Mesodermal cell (in vitro differentiated cells): ENCODE measurements around the gene TRIM50. TPM values are rescaled to one million over a fixed set of nuclear protein-coding genes. Genes with fewer than 3 reads are reported as not detected.
"Not testable (repeated sequence)": the region's sequence is repeated elsewhere in the genome, so short reads cannot be mapped to it uniquely, and the experiment has no call there.

Experiments used
- H3K27ac ChIP-seq: 2 replicates; pipeline ENCODE4 v1.7.0; 2013; ENCODE audit warnings: mild to moderate bottlenecking, low read depth, low read length, moderate library complexity; ENCODE audit not compliant: severe bottlenecking
- H3K36me3 ChIP-seq: 2 replicates; pipeline ENCODE4 v1.7.1; 2013; ENCODE audit warnings: mild to moderate bottlenecking, low read length, moderate library complexity; ENCODE audit not compliant: control insufficient read depth, insufficient read depth
- H3K4me1 ChIP-seq: one replicate; pipeline ENCODE4 v1.7.1; 2013; ENCODE audit warnings: mild to moderate bottlenecking, low read length; ENCODE audit not compliant: insufficient read depth, control insufficient read depth, poor library complexity, severe bottlenecking
- H3K4me3 ChIP-seq: 2 replicates; pipeline ENCODE4 v1.7.0; 2013; ENCODE audit warnings: low read length, control low read depth, mild to moderate bottlenecking; ENCODE audit not compliant: insufficient read depth, poor library complexity, severe bottlenecking; ENCODE audit errors: extremely low read depth
- H3K9me3 ChIP-seq: 2 replicates; pipeline ENCODE4 v1.7.1; 2013; ENCODE audit warnings: mild to moderate bottlenecking, low read length, moderate library complexity; ENCODE audit not compliant: control insufficient read depth
- WGBS, 2 experiments: methylation state at CpG; one replicate each; pipeline ENCODE4 v1.1.5; 2013; ENCODE audit warnings: missing lambda C conversion rate in 2 of 2; ENCODE audit not compliant: insufficient coverage in 2 of 2; 5-methylcytosine and 5-hydroxymethylcytosine counted together
- polyA plus RNA-seq, 2 experiments: library from polyadenylated mRNA; stranded (reverse); fragments of 50-300 nt; gene quantifications; one replicate each; pipeline ENCODE4 v1.2.3, GENCODE V29; 2013

Gene TRIM50
- not detected for polyA plus RNA-seq (2013, experiment 1 of 2)
- not detected for polyA plus RNA-seq (2013, experiment 2 of 2)

DNA sequence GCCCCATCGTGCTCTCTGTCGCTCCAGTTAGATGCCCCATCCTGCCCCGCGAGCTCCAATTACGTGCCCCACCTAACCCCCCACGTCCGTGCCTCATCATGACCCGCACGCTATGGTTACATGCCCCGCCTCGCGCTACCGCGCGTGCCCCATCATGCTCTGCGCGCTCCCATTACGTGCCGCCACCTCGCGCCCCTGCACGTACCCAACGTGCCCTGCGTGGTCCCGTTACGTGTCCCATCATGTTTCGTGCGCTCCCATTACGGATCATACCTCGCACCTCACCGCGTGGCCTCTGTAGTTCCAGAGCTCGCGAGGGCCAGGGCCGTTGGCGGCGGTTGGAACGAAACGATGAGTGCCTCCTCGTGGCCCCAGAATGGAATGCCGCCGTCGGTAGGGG is at the start of gene TRIM50, which contains the start of gene FKBP6:
TSS of gene TRIM50 (minus strand) at position 161 of the 400 bp plus-strand sequence. CDS start 3,295 bp downstream, outside the sequence.
TSS of gene FKBP6 (plus strand) at position 240 of the 400 bp plus-strand sequence. CDS start 268 bp downstream, outside the sequence.
- H3K4me3 ChIP-seq, H3K36me3 ChIP-seq, H3K27ac ChIP-seq, H3K9me3 ChIP-seq: not testable (repeated sequence)
- WGBS, 2 experiments, result 98% methylated on average over 29 to 37 of the region's 43 CpGs
- peaks cover 13% of the 10 kb centered on the region for H3K4me1 ChIP-seq

DNA sequence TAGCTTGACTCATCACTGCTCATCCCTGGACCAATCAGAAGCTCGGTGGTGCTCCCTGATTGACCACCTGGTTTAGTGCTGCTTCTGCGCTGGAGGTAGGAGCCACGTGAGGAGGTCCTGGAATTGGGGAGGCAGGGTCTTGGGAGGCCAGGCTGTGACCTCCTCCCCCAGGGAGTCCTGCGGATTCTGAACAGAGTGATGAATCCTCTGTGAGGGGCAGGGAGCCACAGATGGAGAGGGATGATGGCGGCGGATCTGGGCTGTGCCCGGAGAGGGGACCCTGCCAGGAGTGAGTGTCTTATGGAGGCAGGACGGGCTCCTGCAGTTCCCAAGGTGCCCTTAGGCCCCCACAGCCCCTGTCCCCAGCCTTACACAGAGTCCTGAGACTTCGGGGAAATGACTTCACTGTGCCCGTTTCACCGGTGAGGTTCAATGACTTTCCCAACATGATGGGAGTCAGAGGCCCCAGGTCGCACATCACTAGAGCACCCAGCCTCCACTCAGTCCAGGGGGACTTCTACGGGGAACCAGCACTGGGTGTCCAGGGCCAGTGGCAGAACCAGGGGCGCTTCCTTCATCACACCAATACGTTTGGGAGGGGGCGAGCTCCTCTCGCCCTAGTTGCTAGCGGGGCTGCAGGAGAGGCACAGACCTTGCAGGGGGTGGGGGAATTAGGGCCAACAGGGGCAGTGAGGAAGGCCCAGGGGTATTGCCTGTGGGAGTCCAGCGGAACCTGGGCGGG is 49.0 kb upstream of the TRIM50 start:
- 95 to 97% methylated on average over 13 to 15 of the region's 20 CpGs for WGBS, 2 experiments

DNA sequence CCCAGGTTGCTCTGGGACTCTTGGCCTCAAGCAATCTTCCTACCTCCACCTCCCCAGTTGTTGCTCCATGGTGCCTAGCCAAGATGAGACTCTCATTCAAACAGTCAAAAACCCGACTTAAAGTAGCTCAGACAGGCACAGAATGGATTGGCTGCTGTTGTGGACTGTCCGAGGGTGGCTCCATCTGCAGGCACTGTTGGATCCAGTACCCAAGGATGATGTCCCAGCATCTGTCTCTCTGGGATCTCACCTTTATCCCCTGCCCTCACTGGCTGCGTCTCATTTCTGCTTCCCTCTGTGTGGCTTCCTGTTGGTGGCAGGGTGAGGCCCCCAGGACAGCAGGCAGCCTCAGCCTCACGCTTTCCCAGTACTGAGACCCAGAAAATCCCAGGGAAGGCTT is 48.4 kb upstream of the TRIM50 start:
- H3K9me3 ChIP-seq, H3K4me3 ChIP-seq, H3K4me1 ChIP-seq, H3K36me3 ChIP-seq, H3K27ac ChIP-seq: not testable (repeated sequence)
- 88 to 94% methylated on average over 4 of the region's 4 CpGs for WGBS, 2 experiments

More for the DNA sequence above, 49.0 kb upstream of the TRIM50 start:
- Histone ChIP-seq H3K36me3 (no peaks in the 10 kb centered on the region), H3K27ac (no peak overlapping the region), H3K9me3 (no peaks in the 10 kb centered on the region), H3K4me3 (no peak overlapping the region), H3K4me1 (no peaks in the 10 kb centered on the region)

DNA sequence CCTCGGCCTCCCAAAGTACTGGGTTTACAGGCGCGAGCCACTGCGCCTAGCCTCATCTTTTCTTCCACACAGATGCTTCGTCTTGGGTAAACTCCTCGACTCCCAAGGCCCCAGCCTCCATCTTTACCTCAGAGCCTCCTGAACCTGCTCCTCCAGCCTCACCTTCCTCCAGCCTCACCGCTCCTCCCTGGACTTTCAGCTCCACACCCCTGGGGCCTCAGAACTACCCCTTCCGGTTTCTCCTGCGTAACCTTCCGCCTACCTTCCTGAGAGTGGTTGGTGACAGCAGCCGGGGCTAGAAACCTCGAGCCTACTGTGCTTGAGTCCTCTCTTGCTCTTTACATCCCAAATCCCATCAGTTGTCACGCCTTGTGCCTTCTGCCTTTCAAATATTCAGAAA is 45.9 kb upstream of the TRIM50 start:
- 90 to 94% methylated on average over 12 of the region's 13 CpGs for WGBS, 2 experiments

DNA sequence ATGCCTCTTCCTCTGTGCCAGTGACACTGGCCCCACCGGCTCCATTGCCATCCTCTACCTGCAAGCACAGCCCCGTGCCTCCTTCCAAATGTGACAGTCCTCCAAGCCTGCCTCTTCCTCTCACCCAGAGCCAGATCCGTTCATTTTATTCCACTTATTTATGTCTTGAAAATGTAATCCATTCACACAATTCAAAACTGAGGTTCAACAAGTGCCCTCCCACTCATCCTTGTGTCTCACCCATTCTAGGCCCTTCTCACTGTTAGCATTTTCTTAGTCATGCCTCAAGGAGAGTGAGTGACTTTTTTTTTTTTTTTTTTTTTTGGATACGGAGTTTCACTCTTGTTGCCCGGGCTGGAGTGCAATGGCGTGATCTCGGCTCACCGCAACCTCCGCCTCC is 41.7 kb upstream of the TRIM50 start:
- Histone ChIP-seq H3K4me3 (no peak overlapping the region), H3K36me3 (no peaks in the 10 kb centered on the region), H3K27ac (no peak overlapping the region), H3K4me1 (no peaks in the 10 kb centered on the region), H3K9me3 (no peaks in the 10 kb centered on the region)
- 92 to 99% methylated on average over 7 to 9 of the region's 9 CpGs for WGBS, 2 experiments

More for the DNA sequence above, 45.9 kb upstream of the TRIM50 start:
- H3K27ac ChIP-seq, result no peak overlapping the region
- no peak overlapping the region for H3K4me3 ChIP-seq
- H3K36me3 ChIP-seq, result no peaks in the 10 kb centered on the region
- H3K9me3 ChIP-seq, result no peaks in the 10 kb centered on the region
- H3K4me1 ChIP-seq, result no peaks in the 10 kb centered on the region

DNA sequence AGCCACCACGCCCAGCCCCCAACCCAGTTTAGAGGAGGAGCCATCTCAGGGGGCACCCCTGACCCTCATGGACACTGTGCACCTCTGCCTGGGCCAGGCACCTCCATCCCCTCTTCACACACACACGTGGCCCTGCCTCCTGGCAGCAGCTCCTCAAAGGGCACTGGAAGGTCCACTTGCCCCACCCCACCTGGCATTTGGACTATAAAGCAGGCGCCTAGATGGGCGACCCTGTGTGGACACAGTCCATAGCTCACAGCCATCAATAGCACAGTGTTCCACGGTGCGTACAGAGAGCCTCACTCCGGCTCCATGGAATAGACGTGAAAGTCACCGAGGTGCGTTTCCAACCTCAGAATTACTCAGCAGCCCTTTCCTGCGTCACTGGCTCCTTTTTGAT is 41.1 kb upstream of the TRIM50 start:
- Histone ChIP-seq H3K27ac (no peak overlapping the region), H3K4me3 (no peak overlapping the region), H3K4me1 (no peaks in the 10 kb centered on the region), H3K9me3 (no peaks in the 10 kb centered on the region), H3K36me3 (no peaks in the 10 kb centered on the region)
- 90 to 93% methylated on average over 11 of the region's 11 CpGs for WGBS, 2 experiments

DNA sequence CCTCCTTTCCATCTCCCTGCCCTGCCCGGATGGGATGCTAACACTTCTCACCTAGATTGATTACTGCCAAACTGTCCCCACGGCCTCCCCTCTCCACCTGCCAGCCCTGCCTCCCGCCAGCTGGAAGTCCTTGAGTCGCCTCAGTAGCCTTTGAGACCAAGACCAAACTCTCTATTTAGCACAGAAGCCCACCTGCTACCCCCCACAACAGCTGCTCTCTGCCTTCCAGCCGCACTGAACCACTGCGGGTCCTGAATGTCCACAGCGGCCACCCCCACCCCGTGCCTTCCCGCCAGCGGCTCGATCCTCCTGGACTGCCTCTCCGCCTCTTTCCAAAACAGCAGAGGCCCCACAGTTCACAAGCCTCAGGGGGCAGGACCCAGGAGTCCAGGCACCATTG is 39.1 kb upstream of the TRIM50 start:
- H3K4me3 ChIP-seq, result no peak overlapping the region
- H3K36me3 ChIP-seq, result no peaks in the 10 kb centered on the region
- no peaks in the 10 kb centered on the region for H3K4me1 ChIP-seq
- H3K9me3 ChIP-seq, result no peaks in the 10 kb centered on the region
- no peak overlapping the region for H3K27ac ChIP-seq
- WGBS, 2 experiments, result 83 to 86% methylated on average over 11 to 12 of the region's 12 CpGs

DNA sequence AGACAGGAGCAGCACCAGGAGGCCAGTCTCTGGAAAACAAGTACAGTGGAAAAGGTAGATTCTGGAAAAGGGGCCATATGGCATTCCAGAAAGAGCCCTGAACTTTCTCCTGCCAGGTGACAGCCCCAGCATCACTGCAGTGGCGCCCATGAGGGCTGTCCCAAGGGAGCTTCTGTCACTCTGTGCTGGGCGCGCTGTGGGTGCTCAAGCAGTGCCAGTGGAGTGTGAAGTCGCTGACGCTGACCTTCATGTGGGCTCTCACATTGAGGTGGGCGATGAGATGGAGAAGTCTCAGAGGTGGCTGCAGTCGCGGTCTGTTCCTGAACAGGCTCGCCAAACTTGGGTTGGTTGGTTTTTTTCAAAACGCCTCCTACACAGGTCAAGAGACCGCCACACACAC is 38.2 kb upstream of the TRIM50 start:
- Histone ChIP-seq H3K4me3 (no peak overlapping the region), H3K9me3 (no peaks in the 10 kb centered on the region), H3K27ac (no peak overlapping the region), H3K4me1 (no peaks in the 10 kb centered on the region), H3K36me3 (no peaks in the 10 kb centered on the region)
- 89 to 94% methylated on average over 11 of the region's 11 CpGs for WGBS, 2 experiments

DNA sequence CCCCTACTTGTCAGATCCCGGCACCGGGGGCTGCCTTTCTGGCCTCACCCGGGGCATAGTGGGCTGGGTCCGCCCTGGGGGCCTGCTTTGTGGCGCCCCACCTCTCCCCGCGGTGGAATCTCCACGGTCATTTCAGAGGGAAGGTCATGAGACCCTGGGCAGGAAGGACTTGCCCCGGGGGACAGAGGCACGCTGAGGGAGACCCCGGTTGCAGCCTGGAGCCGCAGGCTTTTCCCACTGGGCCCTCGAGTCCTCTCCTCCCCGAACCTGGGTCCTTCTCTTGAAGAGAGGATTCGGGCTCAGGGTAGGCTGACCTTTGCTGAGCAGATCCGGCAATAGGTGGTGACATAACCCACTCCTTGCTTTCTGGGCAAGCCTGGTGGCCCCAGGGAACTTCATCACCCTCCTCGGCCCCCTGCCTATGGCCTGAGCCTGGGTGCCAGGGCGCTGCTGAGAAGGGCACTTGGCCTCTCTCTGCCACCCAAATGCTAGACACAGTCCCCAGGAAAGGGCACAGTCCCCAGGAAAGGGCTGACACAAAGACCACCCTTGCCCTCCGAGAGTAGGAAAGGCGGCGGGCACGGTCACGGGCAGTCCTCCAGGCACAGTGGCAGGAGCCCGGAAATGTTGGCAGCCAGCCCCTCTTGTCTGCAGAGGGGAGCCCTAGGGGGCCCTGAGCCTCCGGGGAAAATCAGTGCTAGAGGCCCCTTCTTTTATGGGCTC is 36.3 kb upstream of the TRIM50 start:
- H3K27ac ChIP-seq, result no peak overlapping the region
- no peaks in the 10 kb centered on the region for H3K36me3 ChIP-seq
- no peak overlapping the region for H3K4me3 ChIP-seq
- H3K9me3 ChIP-seq, result no peaks in the 10 kb centered on the region
- H3K4me1 ChIP-seq, result no peaks in the 10 kb centered on the region
- 83 to 86% methylated on average over 24 to 25 of the region's 25 CpGs for WGBS, 2 experiments

DNA sequence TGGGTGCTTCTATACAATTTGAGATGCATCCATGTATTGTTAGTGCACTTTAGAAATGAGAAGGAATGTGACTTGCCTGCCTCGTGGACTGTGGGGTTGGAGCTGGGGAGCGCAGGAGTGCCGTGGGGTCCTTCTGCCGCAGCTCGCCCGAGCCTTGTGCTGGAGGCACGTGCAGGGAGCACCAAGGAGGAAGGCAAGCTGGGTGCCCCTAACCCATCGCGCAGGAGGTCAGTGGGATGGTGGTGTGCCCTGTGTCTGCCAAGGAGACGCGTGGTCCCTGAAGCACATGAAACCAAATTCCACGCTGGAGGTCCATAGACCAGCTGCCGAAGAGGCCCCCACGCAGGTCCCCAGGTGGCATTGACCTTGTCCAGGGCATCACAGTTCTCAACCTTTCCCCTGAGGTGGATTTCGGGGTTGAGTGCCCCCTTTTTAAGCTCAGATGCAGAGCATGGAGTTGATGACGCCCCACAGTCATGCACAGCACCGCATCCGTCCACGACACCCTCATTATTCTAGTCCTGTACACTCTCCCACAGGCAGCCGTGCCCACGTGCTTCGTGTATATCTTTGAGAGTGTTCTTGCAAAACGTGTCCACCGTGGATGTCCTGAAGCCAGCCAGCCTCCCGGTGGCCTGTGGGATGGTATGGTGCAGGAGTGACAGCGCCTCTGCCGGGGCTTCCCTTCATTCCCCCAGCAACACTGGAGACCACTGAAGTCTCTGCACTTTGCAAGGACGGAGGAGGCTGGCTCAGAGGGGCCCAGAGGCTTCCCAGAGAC is 35.5 kb upstream of the TRIM50 start:
- H3K27ac ChIP-seq, result no peak overlapping the region
- WGBS, 2 experiments, result 90 to 91% methylated on average over 24 to 28 of the region's 28 CpGs
- H3K4me1 ChIP-seq, result no peaks in the 10 kb centered on the region
- H3K9me3 ChIP-seq, result no peaks in the 10 kb centered on the region
- H3K4me3 ChIP-seq, result no peak overlapping the region
- no peaks in the 10 kb centered on the region for H3K36me3 ChIP-seq
